Medulla oblongata (tissue), 1 donor: ENCODE data around the gene LRP1B.

Experiments
- DNase-seq: peaks from one replicate; pipeline ENCODE4 v3.0.0-alpha.2; 2015; ENCODE audit errors: extremely low spot score

Gene LRP1B

GRCh38 chr2:140627136-140627535, 1503.7 kb downstream of the LRP1B start:
- no peak for DNase-seq

GRCh38 chr2:140624200-140624599, 1506.6 kb downstream of the LRP1B start:
- DNase-seq = no peak

DNA sequence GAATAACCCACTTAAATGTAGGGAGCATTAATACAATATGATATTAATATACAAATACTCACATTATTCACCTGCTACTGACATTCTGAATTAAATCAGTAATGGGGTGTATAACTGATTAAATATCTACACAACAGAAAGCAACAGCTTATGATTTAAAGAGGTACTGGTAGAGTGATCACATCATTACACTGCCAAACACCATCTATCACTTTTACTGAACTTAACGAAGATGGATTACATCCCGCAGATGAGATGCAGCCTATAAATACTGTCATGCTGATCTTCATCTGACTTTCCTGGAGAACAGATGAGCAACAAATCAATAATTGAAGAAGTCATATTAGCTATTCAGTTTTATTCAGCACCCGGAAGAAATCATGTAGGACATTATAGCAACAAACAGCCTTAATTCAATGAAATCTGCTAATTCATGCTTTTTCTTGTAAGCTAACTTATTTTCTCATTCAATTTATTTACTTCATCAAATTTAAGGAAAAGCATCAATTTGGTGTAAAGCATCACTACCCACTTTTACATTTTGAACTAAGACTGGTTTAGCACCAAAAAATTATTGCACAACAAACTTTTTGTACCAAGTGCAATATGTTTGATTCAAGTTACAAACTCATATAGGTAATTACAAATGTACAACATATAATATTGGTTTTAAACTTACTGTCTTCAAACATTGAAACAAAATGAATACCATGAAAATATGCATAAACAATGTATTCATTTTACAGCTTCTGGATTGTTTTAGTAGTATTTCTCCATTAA, 1509.0 kb downstream of the LRP1B start:
- no peak for DNase-seq

DNA sequence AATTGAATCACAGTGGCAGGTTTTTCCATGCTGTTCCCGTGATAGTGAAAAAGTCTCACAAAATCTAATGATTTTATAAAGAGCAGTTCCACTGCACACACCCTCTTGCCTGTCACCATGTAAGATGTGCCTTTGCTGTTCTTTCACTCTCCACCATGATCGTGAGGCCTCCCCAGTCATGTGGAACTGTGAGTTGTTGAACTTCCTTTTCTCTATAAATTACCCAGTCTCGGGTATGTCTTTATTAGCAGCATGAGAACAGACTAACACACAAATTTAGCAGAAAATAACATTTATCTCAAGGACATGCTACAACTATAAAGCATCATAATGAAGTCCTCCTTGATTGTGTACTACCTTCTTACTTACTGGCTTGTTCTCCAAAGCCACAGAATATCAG, 1526.0 kb downstream of the LRP1B start:
- DNase-seq = no peak

DNA sequence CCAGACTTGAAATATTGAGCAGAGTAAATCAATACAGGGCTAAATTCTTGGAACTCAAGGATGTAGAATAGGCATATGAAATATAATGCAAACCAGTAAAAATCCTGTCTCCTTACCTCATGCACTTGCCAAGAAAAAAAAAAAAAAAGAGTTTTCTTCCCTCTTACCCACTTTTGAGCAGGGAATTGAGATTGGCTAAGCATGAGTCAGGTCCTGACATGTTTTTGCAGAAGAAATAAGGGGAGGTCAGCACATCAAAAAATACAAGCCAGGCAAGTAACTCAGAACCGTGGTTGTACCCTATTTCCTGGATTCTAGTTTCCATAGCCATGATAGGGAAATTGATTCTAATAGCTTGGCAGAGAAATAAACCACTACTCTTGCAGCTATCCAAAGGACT, 1526.7 kb downstream of the LRP1B start:
- no peak for DNase-seq

- DNase-seq = no peak
Measured at GRCh38 chr2:140603416-140603815, 1527.4 kb downstream of the LRP1B start.

DNA sequence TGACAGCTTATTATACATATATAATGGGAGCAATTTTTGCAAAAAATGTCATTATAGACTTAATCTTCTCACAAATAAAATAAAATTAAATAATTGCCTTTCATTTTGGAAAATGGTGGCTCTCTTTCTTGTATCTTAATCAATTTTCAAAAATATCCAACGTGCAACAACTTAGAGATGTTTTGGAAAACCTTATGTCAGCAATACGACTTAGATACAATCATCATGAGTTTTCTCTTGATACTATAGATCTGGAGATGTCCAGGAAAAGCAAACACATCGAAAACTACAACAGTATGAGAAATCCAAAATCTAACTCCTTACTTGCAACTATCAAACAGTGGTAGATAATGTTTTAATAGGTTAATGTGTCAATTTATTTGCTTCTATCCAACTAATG, 1529.0 kb downstream of the LRP1B start:
- DNase-seq = no peak

GRCh38 chr2:140601342-140601741, 1529.5 kb downstream of the LRP1B start:
- no peak for DNase-seq

DNA sequence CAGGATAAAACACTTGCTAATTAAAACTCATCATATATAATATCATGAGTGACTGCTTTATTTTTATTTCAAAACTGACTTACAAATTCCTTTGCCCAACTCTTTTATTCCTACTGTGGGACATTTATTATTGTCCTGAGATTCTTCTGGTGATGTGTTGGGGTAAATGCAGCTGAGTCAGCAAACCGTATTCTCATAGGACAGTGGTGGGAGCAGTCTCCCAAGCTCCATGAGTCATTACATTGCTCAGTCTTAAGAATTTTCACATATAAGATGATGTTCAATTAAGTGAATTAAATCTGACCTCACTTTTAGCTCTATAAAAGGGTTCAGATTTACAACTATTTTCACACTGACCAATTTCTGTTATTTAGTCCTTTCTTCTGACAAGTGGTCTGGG, 1530.7 kb downstream of the LRP1B start:
- DNase-seq = no peak

DNA sequence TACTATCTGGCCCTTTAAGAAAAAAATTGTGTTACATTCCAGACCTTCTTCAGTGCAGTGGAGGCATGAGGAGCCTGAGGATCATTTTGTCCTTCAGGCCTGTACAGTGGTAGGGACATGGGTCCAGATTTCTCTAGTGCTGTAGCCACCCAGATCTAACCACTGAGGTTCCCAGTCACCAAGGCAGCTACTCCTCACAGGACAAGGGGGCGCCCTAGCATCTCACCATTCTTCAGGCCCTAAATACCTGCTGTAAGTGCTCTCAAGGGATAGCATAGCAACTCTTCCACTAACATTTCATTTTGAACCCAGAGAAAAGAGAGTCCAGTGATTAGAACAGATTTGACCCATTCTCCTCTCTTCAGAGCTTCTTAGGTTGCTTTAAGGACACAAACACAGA, 1533.0 kb downstream of the LRP1B start:
- no peak for DNase-seq

DNA sequence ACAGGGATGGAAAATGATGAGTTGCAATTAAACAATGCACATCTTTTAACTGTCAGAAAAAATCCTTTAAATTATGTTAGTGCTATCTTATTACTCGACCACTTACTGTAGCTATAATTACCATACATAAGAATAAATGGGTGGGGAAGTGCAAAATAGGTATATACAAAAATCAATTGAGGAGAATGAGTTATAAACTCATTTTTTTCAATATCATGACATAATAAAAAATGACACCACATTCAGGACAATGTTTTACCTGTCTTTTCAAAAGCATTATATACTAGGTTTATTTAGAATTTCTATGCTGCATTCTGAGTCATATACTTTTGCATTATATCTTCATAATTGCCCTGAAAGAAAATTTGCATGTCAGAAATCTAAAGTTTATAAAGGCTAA, 1533.6 kb downstream of the LRP1B start:
- no peak for DNase-seq

- no peak for DNase-seq
Measured at GRCh38 chr2:140596447-140596846, 1534.4 kb downstream of the LRP1B start.

DNA sequence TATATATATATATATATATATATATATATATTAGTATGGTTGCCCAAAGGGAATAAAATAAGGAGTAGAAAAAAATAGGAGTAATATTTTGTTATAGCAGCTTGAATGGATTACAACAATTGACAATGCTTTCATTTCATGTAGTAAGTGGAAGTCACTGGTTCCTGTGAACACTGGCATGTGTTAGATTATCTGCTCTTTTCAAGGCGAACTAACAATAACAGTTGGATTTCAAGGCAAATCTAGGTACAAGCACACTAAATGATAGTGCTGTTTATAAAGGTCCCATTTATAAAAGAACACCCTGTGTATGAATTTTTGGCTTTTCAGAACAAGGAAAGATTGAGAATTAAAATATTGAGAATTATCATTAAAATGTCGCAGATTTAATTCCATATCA, 1535.7 kb downstream of the LRP1B start:
- DNase-seq = no peak

DNA sequence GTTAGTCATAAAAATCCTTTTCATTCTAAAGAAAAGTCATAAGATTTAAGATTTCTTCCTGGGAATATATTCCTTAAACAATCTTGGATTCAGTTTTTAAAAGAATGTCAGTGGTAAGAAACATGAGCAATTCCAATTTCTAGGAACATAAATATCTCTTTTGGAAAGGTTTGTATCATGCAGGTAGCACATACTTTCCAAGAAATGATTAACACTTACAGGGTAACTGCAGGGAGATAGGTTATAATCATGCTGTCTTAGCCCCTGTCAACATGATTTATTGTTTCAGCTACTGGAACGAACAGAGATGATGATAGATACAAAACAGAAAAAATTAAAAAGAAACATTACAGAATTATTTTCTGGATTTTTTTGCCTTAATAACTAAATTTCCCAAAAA, 1537.7 kb downstream of the LRP1B start:
- no peak for DNase-seq

DNA sequence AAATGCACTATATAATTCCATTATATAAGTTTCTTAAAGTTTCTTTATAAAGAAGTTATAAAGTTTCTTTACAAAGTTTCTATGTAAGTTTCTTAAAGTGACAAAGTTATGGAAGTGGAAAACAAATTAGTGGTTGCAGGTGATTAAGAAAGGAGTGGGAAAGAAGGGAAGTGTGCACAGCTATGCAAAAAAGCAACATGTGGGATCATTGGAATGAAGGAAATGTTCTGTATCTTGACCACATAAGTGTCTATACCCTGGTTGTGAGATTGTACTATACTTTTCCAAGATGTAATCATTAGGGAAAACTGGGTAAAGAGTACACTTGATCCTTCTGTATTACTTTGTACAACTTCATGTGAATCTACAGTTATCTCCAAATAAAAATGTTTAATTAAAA, 1541.1 kb downstream of the LRP1B start:
- no peak for DNase-seq

- no peak for DNase-seq
Measured at GRCh38 chr2:140589273-140589672, 1541.5 kb downstream of the LRP1B start.

GRCh38 chr2:140586379-140586778, 1544.4 kb downstream of the LRP1B start:
- DNase-seq = no peak

- no peak for DNase-seq
Measured at GRCh38 chr2:140585016-140585415, 1545.8 kb downstream of the LRP1B start.

DNA sequence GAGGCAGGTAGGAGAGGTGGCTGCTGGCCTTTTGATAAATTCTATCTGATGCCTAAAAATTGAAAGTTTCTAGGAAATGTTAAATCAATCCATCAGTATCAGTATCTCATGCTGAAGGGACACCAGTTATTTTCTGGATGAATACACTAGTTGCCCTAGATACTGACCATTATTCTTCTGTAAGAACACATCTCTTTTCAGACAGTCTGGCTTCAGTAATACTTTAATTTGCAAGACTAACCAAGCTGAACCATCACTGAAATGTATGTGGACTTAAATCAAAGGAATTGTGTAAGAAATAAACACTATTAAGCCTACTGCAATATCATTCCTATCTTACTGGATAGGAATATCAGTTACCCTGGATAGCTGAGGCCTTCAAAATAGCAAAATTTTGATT, 1546.3 kb downstream of the LRP1B start:
- DNase-seq = no peak

DNA sequence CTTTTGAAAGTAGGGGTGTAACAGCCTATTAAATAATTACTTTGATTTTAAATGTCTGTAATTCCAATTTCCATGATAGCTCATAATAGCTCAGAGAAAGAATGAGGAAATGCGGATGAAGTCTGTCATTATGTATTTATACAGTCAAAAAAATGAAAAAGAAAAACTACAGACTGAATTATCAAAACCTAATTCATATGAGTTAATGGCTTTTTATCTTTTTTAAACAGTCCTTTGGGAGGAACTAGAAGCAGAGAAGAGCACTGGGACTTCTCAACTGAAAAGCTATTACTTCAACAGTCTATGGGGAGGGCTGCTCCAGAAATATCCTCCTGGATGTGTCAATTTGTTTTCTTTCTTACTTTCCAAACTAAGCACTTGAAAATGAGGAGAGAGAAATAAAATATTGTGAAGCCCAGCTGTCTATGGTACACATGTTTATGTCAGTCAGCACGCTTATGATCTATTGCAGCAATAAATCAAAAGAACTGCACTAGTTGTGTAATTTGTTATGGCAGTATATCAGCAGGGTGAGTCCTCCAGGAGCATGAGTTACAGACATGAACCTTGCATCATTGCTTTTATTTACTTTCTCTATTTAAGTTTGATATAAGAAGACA, 1550.2 kb downstream of the LRP1B start:
- no peak for DNase-seq

DNA sequence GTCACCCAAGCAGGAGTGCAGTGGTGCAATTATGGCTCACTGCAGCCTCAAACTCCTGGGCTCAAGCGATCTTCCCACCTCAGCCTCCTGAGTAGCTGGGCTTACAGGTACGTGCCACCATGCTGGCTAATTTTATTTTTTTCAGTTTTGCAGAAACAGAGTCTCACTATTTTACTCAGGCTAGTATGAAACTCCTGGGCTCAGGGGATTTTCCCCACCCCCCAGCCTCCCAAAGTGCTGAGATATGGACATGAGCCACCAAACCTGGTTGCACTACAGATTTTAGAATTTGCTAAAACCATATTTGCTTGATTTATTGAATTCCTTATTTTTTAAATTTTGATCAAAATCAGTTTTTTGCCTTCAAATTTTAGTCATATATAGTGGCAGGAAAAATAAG, 1553.4 kb downstream of the LRP1B start:
- no peak for DNase-seq

DNA sequence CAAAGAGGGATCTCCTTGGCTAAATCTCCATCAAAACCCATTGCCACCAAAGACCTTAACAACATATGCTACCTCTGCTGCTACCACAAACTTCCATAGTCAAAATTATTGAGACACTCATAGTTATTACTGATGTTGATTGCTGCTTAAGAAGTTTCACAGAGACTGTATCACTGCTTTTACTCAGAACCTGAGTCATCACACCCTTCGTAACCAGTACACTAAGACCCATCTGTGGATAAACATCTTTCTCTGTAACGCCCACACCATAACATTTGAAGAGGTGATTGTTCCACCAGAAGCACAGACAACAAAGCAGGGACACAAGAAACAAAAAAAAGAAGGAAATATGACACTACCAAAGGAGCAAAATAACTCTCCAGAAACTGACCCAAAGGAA, 1563.1 kb downstream of the LRP1B start:
- no peak for DNase-seq

GRCh38 chr2:140565756-140566155, 1565.1 kb downstream of the LRP1B start:
- DNase-seq = no peak

- DNase-seq = no peak
Measured at GRCh38 chr2:140555701-140556100, 1575.1 kb downstream of the LRP1B start.
